NK-92 (cell line): ENCODE measurements around the gene KRTAP5-8.
"Not testable (repeated sequence)": the region's sequence is repeated elsewhere in the genome, so short reads cannot be mapped to it uniquely, and the experiment has no call there.

ENCODE experiments used
- DNase-seq: peaks from one replicate; lab custom pipeline; 2025; ENCODE audit not compliant: unreplicated experiment; lab: John Stamatoyannopoulos, UW

The KRTAP5-8 gene

GRCh38 chr11:71542879-71543777 lies 5.3 kb downstream of the KRTAP5-8 start:
- no peak for DNase-seq

- DNase-seq: no peak
Measured at GRCh38 chr11:71543866-71544265, 6.0 kb downstream of the KRTAP5-8 start.

GRCh38 chr11:71544525-71545214 lies 6.8 kb downstream of the KRTAP5-8 start:
- DNase-seq: no peak

- no peak for DNase-seq
Measured at GRCh38 chr11:71545405-71545966, 7.7 kb downstream of the KRTAP5-8 start.

DNA sequence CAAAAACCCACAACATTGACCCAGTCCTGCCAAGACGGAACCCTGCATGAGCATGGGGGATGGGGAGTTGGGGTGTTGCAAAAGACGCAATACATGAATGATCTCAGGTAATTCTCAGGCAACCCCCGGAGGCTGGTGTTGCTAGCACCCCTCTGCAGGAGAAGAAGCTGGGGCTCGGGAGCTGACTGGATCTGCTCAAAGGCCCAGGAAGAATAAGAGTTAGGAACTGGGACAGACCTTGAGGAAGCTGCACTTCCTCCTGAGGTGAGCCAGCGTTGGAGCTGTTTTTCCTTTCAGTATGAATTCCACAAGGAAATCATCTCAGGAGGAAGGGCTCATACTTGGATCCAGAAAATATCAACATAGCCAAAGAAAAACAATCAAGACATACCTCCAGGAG lies 10.3 kb downstream of the KRTAP5-8 start, which contains the start of gene KRTAP5-9:
TSS of gene KRTAP5-9 (plus strand) at position 301 of the 400 bp plus-strand sequence. CDS start 238 bp downstream, outside the sequence.
- no peak for DNase-seq

DNA sequence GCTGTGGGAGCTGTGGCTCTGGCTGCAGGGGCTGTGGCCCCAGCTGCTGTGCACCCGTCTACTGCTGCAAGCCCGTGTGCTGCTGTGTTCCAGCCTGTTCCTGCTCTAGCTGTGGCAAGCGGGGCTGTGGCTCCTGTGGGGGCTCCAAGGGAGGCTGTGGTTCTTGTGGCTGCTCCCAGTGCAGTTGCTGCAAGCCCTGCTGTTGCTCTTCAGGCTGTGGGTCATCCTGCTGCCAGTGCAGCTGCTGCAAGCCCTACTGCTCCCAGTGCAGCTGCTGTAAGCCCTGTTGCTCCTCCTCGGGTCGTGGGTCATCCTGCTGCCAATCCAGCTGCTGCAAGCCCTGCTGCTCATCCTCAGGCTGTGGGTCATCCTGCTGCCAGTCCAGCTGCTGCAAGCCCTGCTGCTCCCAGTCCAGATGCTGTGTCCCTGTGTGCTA lies 10.9 kb downstream of the KRTAP5-8 start:
- no peak for DNase-seq

DNA sequence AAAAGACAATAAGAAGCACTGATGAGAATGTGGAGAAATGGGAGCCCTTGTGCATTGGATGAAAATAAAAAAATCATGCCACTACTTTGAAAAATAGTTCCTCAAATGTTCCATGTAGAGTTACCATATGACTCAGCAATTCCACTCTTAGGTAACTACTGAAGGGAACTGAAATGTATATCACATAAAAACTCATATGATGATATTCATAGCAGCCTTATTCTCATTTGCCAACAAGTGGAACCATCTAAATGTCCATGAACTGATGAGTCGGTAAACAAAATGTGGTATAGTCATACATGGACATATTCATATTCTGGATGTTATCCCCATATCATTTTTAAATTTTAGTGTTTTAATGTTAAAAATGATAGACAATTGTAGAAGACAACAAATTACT lies 13.9 kb downstream of the KRTAP5-8 start:
- no peak for DNase-seq

DNA sequence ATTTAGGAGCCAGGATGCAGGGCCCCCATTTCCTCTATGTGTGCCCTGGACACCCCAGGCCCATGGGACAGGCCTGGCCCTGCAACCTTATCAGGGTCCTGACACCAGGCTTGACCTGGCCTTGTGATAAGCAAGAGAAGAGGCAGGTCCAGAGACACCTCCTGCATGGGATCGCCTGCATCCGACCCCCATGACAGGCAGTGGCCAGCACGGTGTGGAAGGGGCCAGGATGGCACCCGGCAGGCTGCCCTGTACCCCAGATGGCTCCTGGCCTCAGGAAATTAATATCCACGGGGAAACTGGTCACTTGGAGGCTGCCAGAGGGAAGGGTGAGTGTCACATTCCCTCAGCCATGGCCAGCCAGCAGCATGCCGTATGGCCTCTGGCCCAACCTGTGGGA lies 17.2 kb downstream of the KRTAP5-8 start:
- DNase-seq: no peak

- no peak for DNase-seq
Measured at GRCh38 chr11:71555508-71555907, 17.7 kb downstream of the KRTAP5-8 start.

DNA sequence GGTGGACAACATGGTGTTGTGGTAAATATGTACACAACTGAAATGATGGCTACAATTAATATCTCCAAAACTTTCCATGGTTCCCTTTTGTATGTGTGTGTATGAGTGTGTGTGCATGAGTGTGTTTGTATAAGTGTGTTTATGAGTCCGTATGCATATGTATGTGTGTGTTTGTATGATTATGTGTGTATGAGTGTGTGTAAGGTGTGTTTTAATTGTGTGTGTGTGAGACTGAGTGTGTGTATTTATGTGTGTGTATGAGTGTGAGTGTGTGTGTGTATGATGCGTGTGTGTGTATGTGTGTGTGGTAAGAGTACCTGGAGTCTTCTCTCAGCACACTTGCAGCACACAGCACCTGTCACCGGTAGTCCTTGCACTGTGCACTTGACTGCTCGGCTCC lies 18.2 kb downstream of the KRTAP5-8 start:
- DNase-seq: no peak

GRCh38 chr11:71557257-71557656 lies 19.4 kb downstream of the KRTAP5-8 start:
- DNase-seq: no peak

DNA sequence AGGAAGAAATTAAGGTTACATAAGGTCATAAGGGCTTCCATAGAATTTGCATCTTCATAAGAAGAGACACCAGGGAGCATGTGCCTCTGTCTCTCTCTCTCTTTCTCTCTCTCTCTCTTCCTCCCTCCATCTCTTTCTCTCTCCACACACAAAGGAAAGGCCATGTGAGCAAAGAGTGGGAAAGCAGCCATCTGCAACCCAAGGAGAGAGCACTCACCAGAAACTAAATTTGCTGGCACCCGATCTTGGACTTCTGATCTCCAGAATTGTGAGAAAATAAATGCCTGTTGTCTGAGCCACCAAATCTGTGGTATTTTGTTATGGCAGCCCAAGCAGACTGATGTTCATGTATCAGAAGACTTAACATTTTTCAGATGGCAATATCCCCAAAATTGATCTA lies 21.2 kb downstream of the KRTAP5-8 start:
- no peak for DNase-seq

GRCh38 chr11:71562120-71562519 lies 24.3 kb downstream of the KRTAP5-8 start:
- DNase-seq: no peak

DNA sequence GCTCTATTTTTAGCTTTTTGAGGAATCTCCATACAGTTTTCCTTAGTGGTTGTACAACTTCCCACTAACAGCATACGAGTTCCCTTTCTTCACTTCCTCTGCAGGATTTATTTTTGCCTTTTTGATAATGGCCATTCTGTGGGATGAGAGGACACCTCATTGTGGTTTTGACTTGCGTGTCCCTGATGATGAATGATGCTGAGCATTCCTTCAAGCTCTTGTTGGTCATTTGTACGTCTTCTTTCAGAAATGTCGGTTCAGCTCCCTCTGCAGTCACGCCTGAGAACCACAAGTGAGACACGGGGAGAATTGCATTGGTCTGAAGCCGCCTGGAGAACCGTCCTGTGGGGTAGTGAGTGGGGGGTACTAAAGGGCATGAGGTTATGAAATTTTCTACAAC lies 25.6 kb downstream of the KRTAP5-8 start:
- no peak for DNase-seq

- no peak for DNase-seq
Measured at GRCh38 chr11:71564430-71564829, 26.6 kb downstream of the KRTAP5-8 start.

DNA sequence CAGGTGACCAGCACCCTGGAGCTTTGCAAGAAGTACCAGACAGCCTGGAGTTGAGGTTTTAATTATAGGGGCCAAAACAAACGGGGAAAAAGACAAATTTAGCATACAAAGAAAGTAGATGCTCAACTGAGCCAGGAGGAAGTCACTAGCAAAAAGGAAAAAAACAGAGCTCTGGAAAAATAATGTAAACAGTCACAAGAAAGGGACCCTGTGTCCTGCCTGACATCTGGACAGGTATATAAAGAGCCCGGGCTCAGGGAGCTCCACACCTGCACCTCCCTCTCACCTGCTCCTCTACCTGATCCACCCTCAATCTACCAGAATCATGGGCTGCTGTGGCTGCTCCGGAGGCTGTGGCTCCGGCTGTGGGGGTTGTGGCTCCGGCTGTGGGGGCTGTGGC lies 27.4 kb downstream of the KRTAP5-8 start, which contains the start of gene KRTAP5-10:
TSS of gene KRTAP5-10 (plus strand) at position 301 of the 400 bp plus-strand sequence. CDS start at position 326, 25 bp downstream.
- no peak for DNase-seq

DNA sequence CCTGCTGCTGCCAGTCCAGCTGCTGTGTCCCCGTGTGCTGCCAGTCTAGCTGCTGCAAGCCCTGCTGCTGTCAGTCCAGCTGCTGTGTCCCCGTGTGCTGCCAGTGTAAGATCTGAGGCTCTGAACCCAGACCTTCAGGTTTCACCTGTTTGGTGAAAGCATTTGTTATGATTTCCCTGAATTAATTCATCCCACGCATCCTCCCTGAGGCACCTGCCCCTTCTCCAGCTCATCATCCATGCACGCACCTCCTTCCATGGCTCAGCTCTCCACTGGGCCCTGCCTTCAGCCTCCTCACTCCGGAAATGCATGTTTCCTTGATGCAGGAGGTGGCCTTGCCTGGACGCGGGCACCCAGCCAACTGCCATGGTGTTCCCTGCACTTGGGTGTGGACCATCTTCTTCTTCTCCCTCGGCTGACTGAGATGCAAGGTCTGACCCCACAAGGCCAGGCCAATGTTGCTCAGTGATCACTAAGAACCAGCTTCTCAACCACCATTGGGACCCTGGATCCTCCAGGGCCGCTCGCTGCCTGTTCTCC lies 28.3 kb downstream of the KRTAP5-8 start:
- no peak for DNase-seq

DNA sequence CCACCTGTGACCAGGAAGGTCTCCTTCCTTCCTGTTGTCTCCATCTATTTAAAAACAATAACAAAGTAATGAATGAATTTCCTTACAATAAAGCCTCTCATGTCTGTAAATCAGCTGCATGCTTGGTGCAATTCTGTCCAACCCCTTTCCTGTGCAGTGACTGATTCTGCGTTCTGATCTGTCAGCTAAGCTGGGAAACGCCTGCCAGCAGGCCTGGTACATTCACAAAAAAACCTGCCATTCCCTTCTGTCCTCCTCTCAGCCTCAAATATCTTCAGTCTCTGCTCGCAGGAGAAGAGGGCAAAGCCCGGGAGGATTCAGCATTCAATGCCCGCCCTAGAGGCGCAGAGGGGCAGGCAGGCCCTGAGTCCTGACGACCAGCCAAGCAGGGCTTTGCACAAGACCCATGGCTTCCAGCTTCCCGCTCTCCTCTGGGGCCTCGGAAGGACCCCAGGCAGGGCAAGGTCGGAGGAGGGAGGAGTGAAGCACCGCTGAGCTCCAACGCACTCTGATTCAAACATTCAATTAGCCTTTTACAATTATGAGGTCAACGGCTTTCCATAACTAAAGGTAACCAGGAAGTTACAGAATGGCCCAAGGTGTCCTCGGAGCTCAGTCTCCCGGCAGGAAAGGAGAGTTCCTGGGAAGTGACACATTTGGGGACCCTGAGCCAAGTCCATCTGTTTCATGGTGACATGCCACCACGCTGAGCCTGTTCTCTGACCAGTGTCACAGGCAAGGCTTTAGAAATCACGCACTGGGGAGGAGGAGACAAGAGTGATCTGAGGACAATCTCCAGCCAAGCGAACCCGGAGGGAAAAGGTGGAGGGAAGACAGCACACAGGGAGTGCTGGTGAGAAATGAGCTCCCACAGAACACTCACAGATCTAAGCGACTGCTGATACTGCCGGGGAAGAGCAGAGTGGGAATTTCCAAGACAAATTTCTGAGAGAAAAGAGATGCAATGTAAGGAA lies 29.1 kb downstream of the KRTAP5-8 start:
- DNase-seq: not testable (repeated sequence)

DNA sequence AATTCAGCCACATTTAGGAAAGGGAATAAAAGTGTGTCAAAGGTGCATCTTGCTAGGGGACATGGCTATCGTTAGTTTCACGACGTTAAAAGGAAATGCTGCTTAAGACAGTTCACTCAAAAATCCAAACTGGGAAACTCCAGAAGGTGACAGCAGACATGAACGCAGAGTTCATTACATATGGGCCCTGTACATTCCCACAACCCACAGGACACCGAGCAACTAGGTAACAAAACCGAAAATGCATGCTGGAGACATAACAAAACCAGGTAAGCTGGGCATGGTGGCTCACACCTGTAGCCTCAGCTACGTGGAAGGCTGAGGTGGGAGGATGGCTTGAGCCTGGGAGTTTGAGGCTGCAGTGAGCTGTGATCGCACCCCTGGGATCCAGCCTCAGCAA lies 29.8 kb downstream of the KRTAP5-8 start:
- DNase-seq: not testable (repeated sequence)

GRCh38 chr11:71568704-71569349 lies 31.0 kb downstream of the KRTAP5-8 start:
- DNase-seq: no peak
